ENCODE results near the gene GIMAP6.
"Not testable (repeated sequence)": the region's sequence is repeated elsewhere in the genome, so short reads cannot be mapped to it uniquely, and the experiment has no call there.

GIMAP6 gene

DNA sequence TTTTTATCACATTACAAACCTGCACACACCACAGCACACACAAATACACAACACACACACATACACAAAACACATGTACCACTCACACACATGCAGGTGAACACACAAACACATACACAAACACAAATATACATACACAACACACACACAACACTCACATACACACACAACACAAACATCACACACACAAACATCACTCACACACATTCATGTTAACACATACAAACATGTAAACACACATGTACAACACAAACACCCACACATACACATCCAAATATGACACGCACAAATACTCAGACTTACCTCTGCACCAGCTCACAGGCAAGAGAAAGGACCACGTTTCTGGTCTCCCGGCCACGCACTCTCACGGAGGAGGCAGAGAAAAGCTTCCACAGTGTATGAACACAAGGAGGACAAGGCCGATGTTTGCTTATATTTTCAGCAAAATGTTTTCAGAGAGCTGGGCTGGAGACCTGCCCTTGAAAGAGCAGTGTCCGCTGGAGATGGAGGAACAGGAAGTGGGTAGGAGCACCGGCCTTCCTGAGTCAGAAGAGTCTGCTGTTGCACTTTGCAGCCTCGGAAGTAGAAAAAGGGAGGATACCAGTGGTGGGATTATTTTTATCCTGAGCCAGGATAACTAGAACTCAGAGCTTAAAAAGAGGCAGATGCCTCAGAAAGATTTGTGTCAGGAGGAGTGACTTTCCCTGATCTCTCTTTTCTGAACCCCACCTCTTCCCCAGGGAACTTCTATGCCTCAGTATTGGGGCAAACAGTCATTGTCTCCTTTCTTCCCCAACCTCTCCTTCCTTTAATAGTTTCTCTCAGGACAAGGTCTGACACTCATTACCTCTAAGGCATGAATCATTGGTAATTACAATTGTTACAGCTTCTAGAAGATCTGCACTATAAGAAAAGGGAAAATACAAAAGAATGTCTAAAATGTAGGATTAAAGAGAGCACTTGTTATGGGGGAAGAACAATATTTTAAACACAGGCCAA is at the start of gene GIMAP6:
TSS of gene GIMAP6 (minus strand) at position 520 of the 999 bp plus-strand sequence. CDS start 2,243 bp downstream, outside the sequence.
- DNase-seq, result peak; percentile 23

- not testable (repeated sequence) for DNase-seq
Measured at GRCh38 chr7:150680364-150680763, 48.2 kb upstream of the GIMAP6 start.

DNA sequence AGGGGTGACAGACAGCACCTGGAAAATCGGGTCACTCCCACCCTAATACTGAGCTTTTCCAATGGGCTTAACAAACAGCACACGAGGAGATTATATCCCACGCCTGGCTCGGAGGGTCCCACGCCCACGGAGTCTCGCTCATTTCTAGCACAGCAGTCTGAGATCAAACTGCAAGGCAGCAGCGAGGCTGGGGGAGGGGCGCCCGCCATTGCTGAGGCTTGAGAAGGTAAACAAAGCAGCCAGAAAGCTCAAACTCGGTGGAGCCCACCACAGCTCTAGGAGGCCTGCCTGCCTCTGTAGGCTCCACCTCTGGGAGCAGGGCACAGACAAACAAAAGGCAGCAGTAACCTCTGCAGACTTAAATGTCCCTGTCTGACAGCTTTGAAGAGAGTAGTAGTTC is 46.4 kb upstream of the GIMAP6 start:
- peak; percentile 37 for DNase-seq

DNA sequence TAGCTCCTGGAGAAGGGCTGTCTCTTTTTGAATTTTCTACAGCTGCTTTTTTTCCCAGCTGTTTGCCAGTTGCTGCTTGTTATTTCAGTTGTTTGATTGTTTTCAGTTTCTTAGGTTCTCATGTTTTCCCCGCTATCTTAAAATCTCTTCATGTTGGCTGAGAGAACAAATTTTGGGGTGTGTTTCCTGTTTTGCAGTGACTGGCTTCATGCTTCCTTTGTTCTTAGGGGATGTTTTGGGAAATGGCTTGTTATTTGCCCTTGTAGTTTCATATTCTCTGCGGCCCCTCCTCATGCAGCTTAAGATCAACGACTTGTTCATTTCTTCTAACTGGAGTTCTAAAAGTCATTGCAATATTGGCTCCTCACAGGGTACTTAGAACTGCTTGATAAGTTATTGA is 44.7 kb upstream of the GIMAP6 start:
- DNase-seq, result not testable (repeated sequence)

- not testable (repeated sequence) for DNase-seq
Measured at GRCh38 chr7:150676276-150676675, 44.1 kb upstream of the GIMAP6 start.

- DNase-seq, result no peak
Measured at GRCh38 chr7:150675714-150676113, 43.5 kb upstream of the GIMAP6 start.

- not testable (repeated sequence) for DNase-seq
Measured at GRCh38 chr7:150671798-150672585, 39.8 kb upstream of the GIMAP6 start.

DNA sequence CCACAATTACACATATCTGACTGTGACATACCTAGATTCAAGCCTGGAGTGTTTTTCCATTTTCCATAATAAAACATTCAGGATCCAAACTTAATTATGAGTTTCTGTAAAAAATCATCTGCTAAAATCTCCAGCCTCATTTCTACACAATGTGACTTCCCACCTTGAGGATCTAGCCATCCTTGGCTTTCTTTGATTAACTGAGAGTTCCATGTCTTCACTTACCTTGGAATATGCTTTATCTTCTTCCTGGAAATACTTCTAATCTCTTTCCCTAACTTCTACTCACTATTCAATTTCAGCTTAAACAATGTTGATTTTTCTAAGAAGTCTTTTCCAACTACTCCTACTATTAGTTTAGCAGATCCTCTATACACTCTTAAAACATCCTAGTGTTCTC is 36.8 kb upstream of the GIMAP6 start:
- no peak for DNase-seq

GRCh38 chr7:150668472-150668911 is 36.3 kb upstream of the GIMAP6 start:
- DNase-seq, result peak; percentile 71

GRCh38 chr7:150666412-150666811 is 34.2 kb upstream of the GIMAP6 start:
- no peak for DNase-seq

GRCh38 chr7:150665896-150666295 is 33.7 kb upstream of the GIMAP6 start:
- no peak for DNase-seq

GRCh38 chr7:150665089-150665748 is 33.0 kb upstream of the GIMAP6 start:
- peak; percentile 60 for DNase-seq

DNA sequence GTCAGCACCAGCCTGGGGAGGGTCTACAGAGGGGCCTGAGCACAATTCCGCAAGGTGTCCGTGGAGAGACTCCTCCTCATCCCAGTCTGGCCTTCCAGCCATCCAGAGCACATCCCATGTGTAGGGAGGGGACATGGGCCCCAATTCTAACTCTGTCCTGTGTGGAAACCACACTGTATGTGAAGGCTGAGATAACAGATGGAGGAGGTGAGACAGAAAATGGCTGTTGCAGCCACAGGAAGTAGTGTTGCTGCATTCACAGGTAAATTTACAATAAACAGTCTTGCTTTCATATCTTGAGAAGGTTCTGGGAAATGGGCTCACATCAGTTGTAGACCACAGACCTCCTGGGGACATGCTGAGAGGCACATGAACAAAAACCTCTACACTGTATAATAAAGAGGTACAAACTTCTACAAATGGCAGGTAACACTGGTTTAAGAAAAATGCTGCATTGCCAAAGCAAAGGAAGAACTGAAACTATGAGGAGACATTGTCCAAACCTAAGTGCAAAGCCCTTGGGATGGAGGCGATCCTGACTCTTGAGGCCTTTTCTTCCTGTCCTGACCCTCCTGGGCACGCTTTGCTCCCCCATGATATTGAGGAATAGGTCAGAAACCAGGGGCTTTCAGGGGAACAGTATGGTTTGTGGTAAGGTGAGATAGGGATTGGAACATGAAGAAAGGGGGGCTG is 31.8 kb upstream of the GIMAP6 start:
- no peak for DNase-seq

- DNase-seq, result not testable (repeated sequence)
Measured at GRCh38 chr7:150662821-150663220, 30.6 kb upstream of the GIMAP6 start.

- DNase-seq, result no peak
Measured at GRCh38 chr7:150660939-150661613, 28.9 kb upstream of the GIMAP6 start.

- DNase-seq, result no peak
Measured at GRCh38 chr7:150657526-150657925, 25.3 kb upstream of the GIMAP6 start.

DNA sequence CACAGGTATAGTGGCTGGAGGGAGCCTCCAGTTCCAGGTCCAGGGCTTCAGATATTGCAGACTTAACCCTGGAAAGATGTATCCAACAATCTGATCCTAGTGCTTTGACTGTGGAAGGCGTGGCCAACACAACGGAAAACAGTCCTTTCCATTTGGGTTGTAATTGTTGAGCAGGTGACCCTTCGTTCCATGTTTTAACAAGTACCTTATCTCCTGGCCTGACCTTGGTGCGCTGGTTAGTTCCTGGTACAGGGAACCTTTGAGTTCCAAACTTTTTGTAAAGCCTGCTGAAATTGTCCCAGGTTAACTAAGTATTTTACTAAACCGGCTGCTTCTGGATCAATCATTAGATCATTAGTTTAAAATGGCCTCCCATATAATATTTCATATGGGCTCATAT is 23.9 kb upstream of the GIMAP6 start:
- no peak for DNase-seq

DNA sequence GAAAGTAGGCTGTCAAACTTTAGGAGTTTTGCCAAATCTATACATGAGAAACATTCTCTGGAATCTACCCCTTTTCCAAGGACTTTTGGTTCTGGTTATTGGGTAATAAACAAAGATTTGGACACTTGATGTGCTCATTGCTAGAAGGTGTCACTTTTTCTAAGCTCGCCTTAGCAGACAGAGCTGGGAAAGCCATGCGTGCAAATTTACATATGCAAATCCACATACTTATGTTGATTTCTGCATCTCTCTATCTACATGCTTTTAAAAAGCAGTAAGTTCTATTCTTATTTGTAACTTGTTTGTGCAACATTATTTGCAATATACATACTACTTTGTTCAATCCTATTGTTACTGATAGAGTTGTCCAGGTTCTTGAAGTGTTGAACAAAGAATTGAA is 22.5 kb upstream of the GIMAP6 start:
- no peak for DNase-seq

DNA sequence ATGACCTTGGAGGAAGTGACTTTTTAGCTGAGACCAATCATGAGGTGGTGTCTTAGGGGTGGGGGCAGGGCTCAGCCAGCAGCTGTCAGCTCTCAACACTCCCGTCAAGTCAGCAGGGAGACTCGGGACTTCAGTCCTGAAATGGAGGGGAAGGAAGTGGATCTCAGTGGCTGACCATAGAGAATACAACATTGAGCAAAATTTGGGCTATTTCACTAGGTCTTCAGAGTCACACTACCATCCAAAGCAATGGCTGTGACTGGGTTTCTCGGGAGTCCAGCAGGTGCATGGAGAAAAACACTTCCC is 16.8 kb upstream of the GIMAP6 start:
- DNase-seq, result no peak

- no peak for DNase-seq
Measured at GRCh38 chr7:150648353-150649079, 16.3 kb upstream of the GIMAP6 start.

Data from stimulated activated naive CD4-positive, alpha-beta T cell treated with Interleukin-2 at 50 U/mL for 16 hours (primary cell).